GM19395 (cell line): Measurements from ENCODE around the gene OR51A2.
A peak's percentile ranks its signal among the peaks of the same experiment; 100 is the strongest.
"Not testable (repeated sequence)": the region's sequence is repeated elsewhere in the genome, so short reads cannot be mapped to it uniquely, and the experiment has no call there.

Experiments used
- ATAC-seq: cut with Tn5 transposase; IDR thresholded peaks from one replicate; pipeline ENCODE4 v1.9.1; 2021; ENCODE audit warnings: mild to moderate bottlenecking, moderate library complexity; ENCODE audit not compliant: unreplicated experiment

OR51A2 gene

DNA sequence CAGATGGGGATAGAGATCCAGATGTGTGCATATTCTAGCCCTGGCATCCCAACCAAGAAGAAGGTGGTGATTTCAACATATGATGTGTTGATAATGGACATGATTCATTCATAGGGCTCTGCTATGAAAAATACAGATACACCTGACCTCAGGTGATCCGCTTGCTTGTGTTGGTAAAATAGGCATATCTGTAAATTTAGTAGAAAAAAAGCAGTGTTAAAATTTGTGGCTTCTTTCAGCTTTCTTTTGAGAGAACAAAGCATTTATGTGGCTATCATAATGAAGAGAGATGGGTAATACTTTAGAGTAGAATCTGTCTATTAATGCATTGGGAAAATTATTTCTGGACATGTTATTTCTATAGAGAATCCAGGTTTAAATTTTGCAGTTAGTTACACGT is at the start of gene OR51A2:
Gene OR51A2 (minus strand): TSS at position 101 of the 400 bp plus-strand sequence. CDS start 0 bp downstream, at position 101.
- not testable (repeated sequence) for ATAC-seq

- peak; percentile 71 for ATAC-seq
Measured at GRCh38 chr11:5004424-5005274, 49.1 kb upstream of the OR51A2 start.

DNA sequence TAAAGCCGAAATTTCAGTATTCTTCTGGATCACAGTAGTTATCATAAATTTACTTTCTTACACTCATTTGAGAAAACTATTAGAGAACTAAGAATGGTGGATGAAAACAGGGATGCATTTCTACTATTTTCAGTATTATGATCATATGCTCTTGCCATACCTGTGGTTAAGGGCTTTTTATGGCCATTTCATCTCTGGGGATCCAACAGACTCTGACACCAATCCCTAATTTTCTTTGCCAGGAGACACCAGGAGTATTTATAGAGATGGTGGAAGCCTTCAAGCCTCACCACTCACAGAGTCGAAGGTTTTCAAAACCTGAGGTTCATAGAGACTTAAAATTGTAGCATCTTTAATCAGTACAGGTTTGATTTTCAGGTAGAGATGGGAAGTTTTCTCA is 39.0 kb upstream of the OR51A2 start, which contains the start of gene OR51L1:
Gene OR51L1 (plus strand): TSS at position 301 of the 400 bp plus-strand sequence. CDS start 4,132 bp downstream, outside the sequence.
- no peak for ATAC-seq

DNA sequence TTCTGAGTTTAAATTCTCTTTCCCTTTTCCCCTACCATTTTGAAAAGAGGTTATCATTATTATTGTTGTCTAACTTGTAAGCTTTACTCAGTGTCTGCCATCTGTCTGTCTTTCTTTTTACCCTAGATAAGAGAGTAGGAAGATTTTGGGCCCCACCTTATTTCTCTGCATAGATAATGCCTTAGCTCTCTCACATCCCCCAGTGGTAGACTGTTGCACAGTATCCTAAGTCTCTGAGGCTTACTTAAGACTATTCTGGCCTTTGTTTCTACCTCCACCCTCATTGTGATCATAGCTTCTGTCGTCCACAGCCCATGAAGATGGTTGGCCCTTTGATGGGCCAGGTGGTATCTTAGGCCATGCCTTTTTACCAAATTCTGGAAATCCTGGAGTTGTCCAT is 35.5 kb upstream of the OR51A2 start:
- no peak for ATAC-seq

- ATAC-seq: no peak
Measured at GRCh38 chr11:4983841-4984240, 28.3 kb upstream of the OR51A2 start.

GRCh38 chr11:4982678-4983077 is 27.2 kb upstream of the OR51A2 start:
- ATAC-seq: no peak

DNA sequence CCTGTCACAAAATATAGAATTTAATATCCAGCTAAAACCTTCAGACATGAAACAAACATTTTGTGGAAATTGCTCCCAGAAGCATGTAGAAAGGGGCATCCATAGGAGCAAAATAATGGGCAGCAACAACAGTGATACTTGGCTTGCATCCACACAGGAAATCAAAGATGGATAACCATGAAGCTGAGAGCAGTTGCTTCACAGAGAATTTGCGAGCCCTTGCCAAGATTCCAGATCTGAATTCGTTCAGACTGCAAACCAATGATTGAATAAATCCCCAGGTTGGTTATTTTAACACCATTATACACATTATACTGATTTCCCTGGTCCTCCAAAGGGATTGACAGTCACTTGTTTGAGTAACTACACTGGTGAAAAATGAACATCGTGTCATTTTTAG is 23.5 kb upstream of the OR51A2 start:
- no peak for ATAC-seq

DNA sequence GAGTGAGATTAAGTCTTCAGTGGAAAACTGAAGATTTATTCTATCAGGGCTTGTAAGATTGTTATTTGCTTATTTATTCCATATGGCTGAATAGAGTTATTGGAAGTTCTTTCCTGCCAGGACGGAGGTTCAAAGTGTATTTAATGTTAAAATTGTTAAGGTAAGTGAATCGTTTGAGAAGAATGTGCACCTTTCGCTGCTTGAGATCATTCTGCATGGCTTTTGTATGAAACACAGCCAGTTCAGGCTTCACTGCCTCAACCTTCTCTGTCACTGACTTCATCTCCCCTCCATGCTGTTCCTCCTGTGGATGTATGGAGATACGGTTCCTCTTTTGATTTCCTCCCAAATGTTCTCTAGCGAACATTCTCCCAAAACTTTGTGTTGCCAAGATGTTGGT is 19.9 kb upstream of the OR51A2 start:
- ATAC-seq: no peak

- ATAC-seq: no peak
Measured at GRCh38 chr11:4962816-4963215, 7.3 kb upstream of the OR51A2 start.

DNA sequence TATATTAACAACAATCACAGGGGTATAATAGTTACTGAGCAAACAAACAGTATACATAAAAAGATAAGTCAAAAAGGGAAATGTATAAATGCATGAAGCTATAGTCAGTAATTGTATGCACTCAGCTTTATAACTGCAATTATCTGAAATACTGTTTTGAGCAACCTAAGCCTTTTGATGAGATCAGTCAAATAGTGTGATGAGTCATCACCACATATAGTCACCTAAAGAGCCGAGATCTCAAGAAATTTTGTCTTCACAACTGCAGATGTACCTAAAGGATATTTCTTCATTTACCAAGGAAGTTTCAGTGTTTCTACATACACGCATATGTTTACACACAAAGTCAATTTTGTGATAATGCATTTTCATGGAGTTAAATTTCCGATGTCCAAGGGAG is 5.4 kb upstream of the OR51A2 start:
- ATAC-seq: no peak

DNA sequence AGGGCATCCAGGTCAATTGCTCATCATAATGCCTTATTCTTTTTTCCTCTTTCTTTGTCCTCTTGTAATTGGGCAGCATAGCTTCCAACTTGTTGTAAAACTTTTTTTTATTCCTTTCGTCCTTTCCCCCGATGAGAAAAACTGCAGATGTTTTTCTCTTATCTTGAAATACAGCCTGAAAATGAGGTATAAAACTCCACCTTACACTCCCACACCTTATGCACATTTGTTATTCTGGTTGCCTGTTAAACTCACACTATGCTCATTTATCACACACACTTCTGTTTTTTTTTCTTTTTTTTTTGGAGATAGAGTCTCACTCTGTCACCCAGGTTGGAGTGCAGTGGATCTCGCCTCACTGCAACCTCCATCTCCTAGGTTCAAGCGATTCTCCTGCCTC is 1.9 kb upstream of the OR51A2 start:
- ATAC-seq: no peak

- ATAC-seq: no peak
Measured at GRCh38 chr11:4947505-4947904, 8.0 kb downstream of the OR51A2 start, which contains the start of gene OR51A4. OR51A4 (minus strand) TSS chr11:4947605; CDS start chr11:4947100, 505 bp downstream.

DNA sequence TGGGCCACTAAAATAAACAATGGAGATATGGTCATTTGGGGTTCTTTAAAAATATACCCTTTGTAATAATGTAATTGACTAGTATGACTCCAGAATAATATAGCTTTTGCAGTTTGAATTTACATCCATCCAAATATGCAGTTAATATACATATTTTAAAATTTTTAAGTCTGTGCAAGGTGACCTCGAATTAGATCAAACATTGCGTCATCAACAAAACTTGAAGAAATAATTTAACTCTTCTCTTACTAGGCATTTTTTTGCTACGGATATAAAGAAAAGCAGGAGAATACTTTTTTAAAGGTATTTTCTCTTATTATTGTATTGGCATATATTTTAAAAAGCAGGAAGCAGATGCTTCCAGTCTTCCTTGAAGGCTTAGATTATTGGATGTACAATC is 18.8 kb downstream of the OR51A2 start:
- ATAC-seq: no peak

GRCh38 chr11:4932751-4933150 is 22.8 kb downstream of the OR51A2 start:
- no peak for ATAC-seq

DNA sequence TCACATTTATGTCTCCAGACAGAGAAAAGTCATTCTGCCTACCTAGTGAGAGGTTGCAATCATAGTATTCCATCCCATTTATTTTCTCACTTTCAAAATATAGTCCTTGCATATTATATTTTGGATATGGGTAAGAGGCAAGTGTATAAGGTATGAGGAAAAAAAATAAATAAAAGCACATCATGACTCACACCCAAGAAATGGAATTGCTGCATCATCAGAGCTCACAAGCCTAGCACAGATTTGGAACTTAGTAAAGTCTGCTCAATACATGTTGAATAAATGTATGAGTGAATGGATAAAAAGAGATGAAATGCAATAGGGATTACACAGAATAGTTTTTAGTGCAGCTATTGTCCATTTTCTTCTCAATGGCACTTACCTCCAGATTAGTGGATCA is 28.9 kb downstream of the OR51A2 start:
- ATAC-seq: no peak

DNA sequence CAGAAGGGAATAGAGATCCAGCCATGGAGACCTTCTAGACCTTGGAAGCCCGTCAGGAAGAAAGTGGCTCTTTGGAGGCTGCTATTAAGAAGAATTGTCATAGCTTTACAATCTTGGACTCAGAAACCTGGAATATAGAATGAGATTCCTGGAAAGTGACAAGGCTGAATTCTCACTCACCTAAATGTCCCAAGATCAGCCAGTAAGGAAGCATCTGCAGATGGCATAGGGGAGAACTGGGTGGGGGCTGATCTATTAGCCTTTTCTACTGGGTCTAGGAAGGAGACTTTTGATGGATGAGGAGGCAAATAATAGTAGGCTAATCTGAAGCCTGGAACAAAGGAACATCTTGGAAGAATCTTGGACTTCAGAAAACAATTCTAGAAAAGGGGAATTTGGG is 31.3 kb downstream of the OR51A2 start, which contains the start of gene OR51G1:
Gene OR51G1 (minus strand): TSS at position 101 of the 400 bp plus-strand sequence. CDS start 0 bp downstream, at position 101.
- no peak for ATAC-seq

GRCh38 chr11:4922304-4922703 is 33.2 kb downstream of the OR51A2 start:
- no peak for ATAC-seq

GRCh38 chr11:4921796-4922195 is 33.7 kb downstream of the OR51A2 start:
- no peak for ATAC-seq

DNA sequence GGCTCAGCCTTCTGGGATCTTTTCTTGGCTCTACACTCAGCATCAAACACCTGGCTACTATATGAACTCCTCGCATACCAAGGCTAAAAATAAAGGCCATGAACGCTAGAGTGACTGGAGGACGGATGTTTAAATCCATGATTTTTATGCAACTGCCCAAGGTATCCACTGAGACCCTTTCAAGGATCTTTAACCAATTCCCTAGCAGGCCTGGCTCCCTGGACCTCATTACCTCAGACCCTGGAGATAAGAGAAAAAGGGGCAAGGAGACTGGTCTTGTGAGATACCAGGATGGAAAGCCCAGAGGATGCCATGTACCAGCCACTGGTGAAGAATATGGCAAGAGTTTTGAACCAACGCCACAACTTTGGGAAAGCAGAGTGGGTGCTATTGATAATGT is 36.3 kb downstream of the OR51A2 start, which contains the start of gene OR51G2:
Gene OR51G2 (minus strand): TSS at position 101 of the 400 bp plus-strand sequence. CDS start 3,687 bp downstream, outside the sequence.
- no peak for ATAC-seq

- no peak for ATAC-seq
Measured at GRCh38 chr11:4916581-4916980, 38.9 kb downstream of the OR51A2 start.
